Activated naive CD4-positive, alpha-beta T cell treated with anti-CD3 and anti-CD28 coated beads, Interleukin-2, amount 50 U/mL, for 72 hours (primary cell): ENCODE measurements around the gene FAM153A. TPM values are rescaled to one million over a fixed set of nuclear protein-coding genes. Genes with fewer than 3 reads are reported as not detected.
"Not testable (repeated sequence)": the region's sequence is repeated elsewhere in the genome, so short reads cannot be mapped to it uniquely, and the experiment has no call there.

ENCODE experiments used
- ATAC-seq, 2 donors: fragments of 150-1000 bp; cut with Tn5 transposase; 2 replicates each; pipeline ENCODE4 v1.10.0; 2021; ENCODE audit warnings: mild to moderate bottlenecking in 2 of 2, moderate library complexity in 2 of 2
- DNase-seq, 2 donors: peaks; one replicate each; pipeline ENCODE4 v3.0.0; 2021 to 2022; ENCODE audit warnings: low spot score in 2 of 2
- H3K27ac Mint-ChIP-seq, 2 donors: one replicate each; pipeline ENCODE4 v1.8.0; 2022; ENCODE audit warnings: mild to moderate bottlenecking in 2 of 2, mixed read lengths in 2 of 2
- H3K36me3 Mint-ChIP-seq, 2 donors: one replicate each; pipeline ENCODE4 v1.8.0; 2022; ENCODE audit warnings: mixed read lengths in 2 of 2
- H3K9me3 Mint-ChIP-seq, 2 donors: one replicate each; pipeline ENCODE4 v1.8.0; 2022; ENCODE audit warnings: mixed read lengths in 2 of 2
- total RNA-seq, 2 donors: library from RNA; stranded (reverse); gene quantifications; one replicate each; pipeline ENCODE4 v1.2.3, GENCODE V29; 2022

Gene FAM153A
- total RNA-seq, 2 donors from 2014 or later, result 11.4 to 87.3 TPM

GRCh38 chr5:177689011-177689610 is 93.6 kb downstream of the FAM153A start:
- H3K9me3 Mint-ChIP-seq, DNase-seq, ATAC-seq, H3K36me3 Mint-ChIP-seq, H3K27ac Mint-ChIP-seq: not testable (repeated sequence)

GRCh38 chr5:177688091-177688490 is 94.6 kb downstream of the FAM153A start:
- not testable (repeated sequence) for ATAC-seq, H3K36me3 Mint-ChIP-seq, H3K27ac Mint-ChIP-seq, DNase-seq, H3K9me3 Mint-ChIP-seq

- H3K9me3 Mint-ChIP-seq, ATAC-seq, DNase-seq, H3K36me3 Mint-ChIP-seq, H3K27ac Mint-ChIP-seq: not testable (repeated sequence)
Observed at GRCh38 chr5:177681920-177682319, 100.8 kb downstream of the FAM153A start.

Other genes starting within 250 kb of the FAM153A start
- gene FAM193B, start 228.3 kb downstream of the FAM153A start, total RNA-seq, result 100 to 1,000 TPM in 1 of 2 donors, 10 to 100 TPM in 1; 73.1 to 108 TPM
- 100 to 1,000 TPM in 1 of 2 donors, 10 to 100 TPM in 1; 94.0 to 114 TPM for gene TMED9, start 190.7 kb downstream of the FAM153A start, total RNA-seq
- gene B4GALT7, start 182.8 kb downstream of the FAM153A start, total RNA-seq, result 10 to 100 TPM in 1 of 2 donors, 1 to 10 TPM in 1; 3.8 to 19.8 TPM
- not detected for gene PROP1, start 213.3 kb upstream of the FAM153A start, total RNA-seq